ENCODE data around the gene MSI2.

MSI2 gene

DNA sequence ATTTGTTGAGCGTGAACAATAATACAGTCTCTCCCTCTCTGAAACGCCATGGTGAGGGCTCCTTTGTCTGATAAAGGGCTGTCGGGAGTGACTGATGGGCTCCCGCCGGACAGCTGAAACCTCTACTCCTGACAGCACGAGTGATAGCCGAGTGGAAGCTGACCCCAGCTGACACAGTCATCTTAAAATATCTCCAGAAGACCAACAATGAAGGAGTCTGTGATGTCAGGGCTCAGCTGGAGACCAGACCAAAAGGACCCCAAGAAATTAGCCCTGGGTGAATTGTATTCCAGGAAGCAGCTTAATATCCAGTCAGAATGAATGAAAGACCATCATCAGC, 466.4 kb downstream of the MSI2 start:
- Histone ChIP-seq H3K36me3 (ENCODE audit: low read length) (no peaks in the 10 kb centered on the region), H3K4me2 (ENCODE audit: low read depth, low read length, poor library complexity, severe bottlenecking) (no peak overlapping the region), H3K9me3 (ENCODE audit: insufficient read depth, low read length) (no peaks in the 10 kb centered on the region), H3K9ac (ENCODE audit: low read length) (no peak overlapping the region), H3K4me3 (ENCODE audit: insufficient read depth, low read length, poor library complexity, severe bottlenecking) (no peak overlapping the region), H3K27ac (ENCODE audit: low read depth, low read length) (no peak overlapping the region), H3F3A (ENCODE audit: insufficient read depth) (no peaks in the 10 kb centered on the region), H4K20me1 (ENCODE audit: low read depth, low read length) (no peaks in the 10 kb centered on the region), H2AFZ (ENCODE audit: low read depth, low read length, severe bottlenecking) (no peak overlapping the region), H3K79me2 (ENCODE audit: insufficient read depth, low read length) (no peaks in the 10 kb centered on the region), H3K27me3 (ENCODE audit: low read length) (no peaks in the 10 kb centered on the region), H3K9me2 (replicated peaks; ENCODE audit: insufficient read depth, low read length) (no peaks in the 10 kb centered on the region)
- no peak for TF ChIP-seq EZH2phosphoT487 (conservative IDR thresholded peaks at IDR 0.05; ENCODE audit: low read length)
- TF ChIP-seq, protein P1, sequence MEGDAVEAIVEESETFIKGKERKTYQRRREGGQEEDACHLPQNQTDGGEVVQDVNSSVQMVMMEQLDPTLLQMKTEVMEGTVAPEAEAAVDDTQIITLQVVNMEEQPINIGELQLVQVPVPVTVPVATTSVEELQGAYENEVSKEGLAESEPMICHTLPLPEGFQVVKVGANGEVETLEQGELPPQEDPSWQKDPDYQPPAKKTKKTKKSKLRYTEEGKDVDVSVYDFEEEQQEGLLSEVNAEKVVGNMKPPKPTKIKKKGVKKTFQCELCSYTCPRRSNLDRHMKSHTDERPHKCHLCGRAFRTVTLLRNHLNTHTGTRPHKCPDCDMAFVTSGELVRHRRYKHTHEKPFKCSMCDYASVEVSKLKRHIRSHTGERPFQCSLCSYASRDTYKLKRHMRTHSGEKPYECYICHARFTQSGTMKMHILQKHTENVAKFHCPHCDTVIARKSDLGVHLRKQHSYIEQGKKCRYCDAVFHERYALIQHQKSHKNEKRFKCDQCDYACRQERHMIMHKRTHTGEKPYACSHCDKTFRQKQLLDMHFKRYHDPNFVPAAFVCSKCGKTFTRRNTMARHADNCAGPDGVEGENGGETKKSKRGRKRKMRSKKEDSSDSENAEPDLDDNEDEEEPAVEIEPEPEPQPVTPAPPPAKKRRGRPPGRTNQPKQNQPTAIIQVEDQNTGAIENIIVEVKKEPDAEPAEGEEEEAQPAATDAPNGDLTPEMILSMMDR (IDR thresholded peaks at IDR 0.05; ENCODE audit: insufficient read depth, low read length, poor library complexity, severe bottlenecking), result no peak

DNA sequence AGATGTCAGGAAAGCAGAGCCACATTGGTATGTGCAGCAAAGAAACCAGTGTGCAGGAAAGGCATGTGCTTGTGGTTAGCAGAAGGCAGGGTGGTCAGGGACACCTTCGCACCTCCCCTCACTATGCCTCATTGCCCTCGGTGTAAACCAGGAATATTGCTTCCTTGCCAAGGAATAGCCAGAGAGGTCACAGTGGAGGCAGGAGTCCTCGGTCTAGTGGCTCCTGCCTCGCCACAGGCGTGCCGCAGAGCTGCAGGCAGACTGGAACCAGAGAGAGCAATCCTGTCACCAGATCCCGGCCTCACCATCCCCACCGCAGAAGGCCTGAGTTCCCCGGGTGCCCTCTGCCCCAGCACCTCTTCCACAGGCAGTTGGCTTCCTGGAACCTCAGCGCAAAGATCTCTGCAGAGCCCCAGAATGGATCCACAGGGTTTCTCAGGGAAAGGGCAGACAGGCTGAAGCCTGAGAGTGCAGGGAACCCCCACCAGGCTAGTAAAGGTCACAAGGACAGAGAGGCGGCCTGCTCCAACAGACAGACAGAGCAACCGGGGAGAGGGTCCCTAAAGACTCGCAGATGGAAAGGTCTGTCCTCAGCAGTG, 467.2 kb downstream of the MSI2 start:
- no peak overlapping the region for H3K9ac ChIP-seq (ENCODE audit: low read length)

DNA sequence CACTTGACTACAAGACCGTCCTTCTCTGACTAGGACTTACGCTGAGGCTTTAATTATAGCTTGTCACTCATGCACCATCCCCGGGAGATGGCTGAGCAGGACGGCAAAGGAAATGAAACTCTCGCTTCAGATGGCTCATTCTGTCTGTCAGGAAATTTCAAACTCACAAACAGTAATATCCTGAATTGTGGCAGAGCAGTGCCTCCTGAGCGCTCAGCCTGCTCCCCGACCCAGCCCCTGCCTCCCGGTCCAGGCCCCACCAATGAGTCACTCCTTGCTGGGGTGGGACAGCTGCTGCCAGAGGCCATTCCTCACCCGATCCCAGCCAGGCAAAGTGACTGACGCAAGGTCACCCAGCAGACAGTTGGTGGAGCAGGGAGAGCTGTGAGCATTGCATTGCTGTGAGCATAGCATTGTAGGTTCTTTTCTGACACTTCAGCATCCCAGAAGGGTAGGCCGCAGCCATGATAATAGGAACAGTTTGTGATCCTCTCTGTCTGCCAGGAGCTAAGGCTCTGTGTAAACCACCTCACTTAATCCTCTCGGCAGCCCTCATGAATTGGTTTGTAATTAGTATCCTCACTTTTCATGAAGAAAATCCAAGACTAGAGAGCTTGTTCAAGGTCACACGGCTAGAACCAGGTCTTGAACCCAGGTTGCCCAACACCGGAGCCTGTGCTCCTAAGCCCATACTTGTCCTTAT, 467.9 kb downstream of the MSI2 start:
- Histone ChIP-seq H3K4me2 (ENCODE audit: low read depth, low read length, poor library complexity, severe bottlenecking) (no peak overlapping the region), H3K27me3 (ENCODE audit: low read length) (no peaks in the 10 kb centered on the region), H3K9me2 (replicated peaks; ENCODE audit: insufficient read depth, low read length) (no peaks in the 10 kb centered on the region), H3F3A (ENCODE audit: insufficient read depth) (no peaks in the 10 kb centered on the region), H3K9ac (ENCODE audit: low read length) (no peak overlapping the region), H3K79me2 (ENCODE audit: insufficient read depth, low read length) (no peaks in the 10 kb centered on the region), H4K20me1 (ENCODE audit: low read depth, low read length) (no peaks in the 10 kb centered on the region), H2AFZ (ENCODE audit: low read depth, low read length, severe bottlenecking) (no peak overlapping the region), H3K4me3 (ENCODE audit: insufficient read depth, low read length, poor library complexity, severe bottlenecking) (no peak overlapping the region), H3K36me3 (ENCODE audit: low read length) (no peaks in the 10 kb centered on the region), H3K27ac (ENCODE audit: low read depth, low read length) (no peak overlapping the region), H3K9me3 (ENCODE audit: insufficient read depth, low read length) (no peaks in the 10 kb centered on the region)
- no peak for TF ChIP-seq EZH2phosphoT487 (conservative IDR thresholded peaks at IDR 0.05; ENCODE audit: low read length)
- TF ChIP-seq, protein P1 (IDR thresholded peaks at IDR 0.05; ENCODE audit: insufficient read depth, low read length, poor library complexity, severe bottlenecking), result no peak

More for the DNA sequence above, 467.2 kb downstream of the MSI2 start:
- Histone ChIP-seq H3K36me3 (ENCODE audit: low read length) (no peaks in the 10 kb centered on the region), H4K20me1 (ENCODE audit: low read depth, low read length) (no peaks in the 10 kb centered on the region), H3F3A (ENCODE audit: insufficient read depth) (no peaks in the 10 kb centered on the region), H3K9me3 (ENCODE audit: insufficient read depth, low read length) (no peaks in the 10 kb centered on the region), H2AFZ (ENCODE audit: low read depth, low read length, severe bottlenecking) (no peak overlapping the region), H3K4me2 (ENCODE audit: low read depth, low read length, poor library complexity, severe bottlenecking) (no peak overlapping the region), H3K9me2 (replicated peaks; ENCODE audit: insufficient read depth, low read length) (no peaks in the 10 kb centered on the region), H3K27me3 (ENCODE audit: low read length) (no peaks in the 10 kb centered on the region), H3K4me3 (ENCODE audit: insufficient read depth, low read length, poor library complexity, severe bottlenecking) (no peak overlapping the region), H3K79me2 (ENCODE audit: insufficient read depth, low read length) (no peaks in the 10 kb centered on the region), H3K27ac (ENCODE audit: low read depth, low read length) (no peak overlapping the region)
- TF ChIP-seq, protein P1 (IDR thresholded peaks at IDR 0.05; ENCODE audit: insufficient read depth, low read length, poor library complexity, severe bottlenecking), result no peak
- TF ChIP-seq EZH2phosphoT487 (conservative IDR thresholded peaks at IDR 0.05; ENCODE audit: low read length), result no peak

Measured in SU-DHL-6 (cell line).